ENCODE measurements around the gene PCGF3.
"Not testable (repeated sequence)": the region's sequence is repeated elsewhere in the genome, so short reads cannot be mapped to it uniquely, and the experiment has no call there.

PCGF3 gene

DNA sequence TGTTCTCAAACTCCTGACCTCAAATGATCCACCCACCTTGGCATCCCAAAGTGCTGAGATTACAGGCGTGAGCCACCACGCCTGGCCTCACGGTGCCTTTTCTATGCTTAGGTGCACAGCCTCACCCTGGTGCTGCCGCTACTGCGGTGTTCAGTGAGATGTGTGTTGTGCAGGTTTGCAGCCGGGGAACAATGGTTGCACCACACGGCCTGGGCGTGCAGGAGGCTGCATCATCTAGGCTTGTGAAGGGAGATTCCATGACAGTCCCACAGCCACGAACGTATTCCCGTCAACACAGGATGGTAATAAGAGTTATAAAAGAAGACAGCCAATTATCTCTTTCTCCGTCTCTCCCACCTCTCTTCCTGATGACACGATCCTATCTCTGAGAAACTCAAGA lies 98.3 kb downstream of the PCGF3 start:
- H3K79me2 ChIP-seq (ENCODE audit: low read length): no peaks in the 10 kb centered on the region
- H3K4me1 ChIP-seq (ENCODE audit: low read length): peaks cover 6% of the 10 kb centered on the region
- peaks cover 6% of the 10 kb centered on the region; the same call in 1 of the 2 replicates for H3K27me3 ChIP-seq (ENCODE audit: low read depth, low read length)
- no peak overlapping the region for H3K9ac ChIP-seq (ENCODE audit: low read length)
- H3K27ac ChIP-seq (ENCODE audit: low read length): no peak overlapping the region
- no peak overlapping the region for H3K4me2 ChIP-seq (ENCODE audit: low read length)
- H3K4me3 ChIP-seq (ENCODE audit: low read length): no peak overlapping the region
- no peak overlapping the region for H2AFZ ChIP-seq (ENCODE audit: low read depth, low read length)
- H3K36me3 ChIP-seq (replicated peaks; ENCODE audit: low read depth, low read length): no peaks in the 10 kb centered on the region
- TF ChIP-seq EZH2phosphoT487 (IDR thresholded peaks at IDR 0.05; ENCODE audit: low read depth): no peak
- no peak for TF ChIP-seq CTCF (IDR thresholded peaks at IDR 0.05; ENCODE audit: low read depth, low read length)
- no peaks in the 10 kb centered on the region for H4K20me1 ChIP-seq (ENCODE audit: insufficient read depth, low read length)
- no peaks in the 10 kb centered on the region for H3K9me3 ChIP-seq (ENCODE audit: insufficient read depth, low read length)

DNA sequence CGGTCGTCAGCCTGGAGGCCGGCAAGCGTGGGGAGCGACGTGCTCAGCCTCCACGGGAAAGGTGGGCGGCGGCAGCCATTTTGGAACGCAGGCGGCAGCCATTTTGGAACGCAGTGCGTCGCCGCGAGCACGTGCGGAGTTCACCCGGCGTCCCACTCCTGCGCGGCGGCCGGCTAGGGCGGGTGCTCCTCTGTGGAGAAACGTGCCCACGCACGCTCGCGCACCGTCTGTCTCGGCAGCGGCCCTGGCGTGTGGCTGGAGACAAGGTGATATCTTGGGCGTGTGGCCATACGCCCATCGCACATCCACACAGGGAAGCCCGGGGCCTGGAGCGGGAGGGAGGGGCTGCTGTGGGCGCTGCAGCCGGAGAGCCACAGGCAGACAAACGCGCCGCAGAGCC lies 99.2 kb downstream of the PCGF3 start:
- H3K79me2 ChIP-seq (ENCODE audit: low read length): no peaks in the 10 kb centered on the region
- H3K27me3 ChIP-seq (ENCODE audit: low read depth, low read length): peaks cover 6% of the 10 kb centered on the region; the same call in 1 of the 2 replicates
- H3K36me3 ChIP-seq (replicated peaks; ENCODE audit: low read depth, low read length): no peaks in the 10 kb centered on the region
- TF ChIP-seq CTCF (IDR thresholded peaks at IDR 0.05; ENCODE audit: low read depth, low read length) (no peak), EZH2phosphoT487 (IDR thresholded peaks at IDR 0.05; ENCODE audit: low read depth) (no peak)
- no peak overlapping the region for H3K4me2 ChIP-seq (ENCODE audit: low read length)
- no peak overlapping the region for H3K9ac ChIP-seq (ENCODE audit: low read length)
- no peak overlapping the region for H3K27ac ChIP-seq (ENCODE audit: low read length)
- no peaks in the 10 kb centered on the region for H4K20me1 ChIP-seq (ENCODE audit: insufficient read depth, low read length)
- no peaks in the 10 kb centered on the region for H3K9me3 ChIP-seq (ENCODE audit: insufficient read depth, low read length)
- H2AFZ ChIP-seq (ENCODE audit: low read depth, low read length): no peak overlapping the region
- no peaks in the 10 kb centered on the region for H3K4me1 ChIP-seq (ENCODE audit: low read length)
- no peak overlapping the region for H3K4me3 ChIP-seq (ENCODE audit: low read length)

DNA sequence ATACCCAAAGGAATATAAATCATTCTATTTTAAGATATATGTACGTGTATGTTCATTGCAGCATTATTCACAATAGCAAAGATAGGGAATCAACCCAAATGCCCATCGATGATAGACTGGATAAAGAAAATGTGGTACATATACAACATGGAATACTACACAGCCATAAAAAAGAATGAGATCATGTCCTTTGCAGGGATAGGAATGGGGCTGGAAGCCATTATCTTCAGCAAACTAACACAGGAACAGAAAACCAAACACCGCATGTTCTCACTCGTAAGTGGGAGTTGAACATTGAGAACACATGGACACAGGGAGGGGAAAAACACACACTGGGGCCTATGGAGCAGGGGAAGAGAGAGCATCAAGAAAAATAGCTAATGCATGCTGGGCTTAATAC lies 101.3 kb downstream of the PCGF3 start:
- H3K27ac ChIP-seq (ENCODE audit: low read length); H4K20me1 ChIP-seq (ENCODE audit: insufficient read depth, low read length); H3K4me1 ChIP-seq (ENCODE audit: low read length); H2AFZ ChIP-seq (ENCODE audit: low read depth, low read length); H3K36me3 ChIP-seq (replicated peaks; ENCODE audit: low read depth, low read length); H3K27me3 ChIP-seq (ENCODE audit: low read depth, low read length); H3K9ac ChIP-seq (ENCODE audit: low read length); H3K4me2 ChIP-seq (ENCODE audit: low read length); H3K4me3 ChIP-seq (ENCODE audit: low read length); H3K79me2 ChIP-seq (ENCODE audit: low read length); H3K9me3 ChIP-seq (ENCODE audit: insufficient read depth, low read length): not testable (repeated sequence)

GRCh38 chr4:807792-808191 lies 102.2 kb downstream of the PCGF3 start:
- peaks cover 6% of the 10 kb centered on the region; the same call in 1 of the 2 replicates for H3K27me3 ChIP-seq (ENCODE audit: low read depth, low read length)

More at GRCh38 chr4:807792-808191, 102.2 kb downstream of the PCGF3 start:
- no peak overlapping the region for H3K9ac ChIP-seq (ENCODE audit: low read length)
- H3K4me2 ChIP-seq (ENCODE audit: low read length): no peak overlapping the region
- H3K36me3 ChIP-seq (replicated peaks; ENCODE audit: low read depth, low read length): no peaks in the 10 kb centered on the region
- H4K20me1 ChIP-seq (ENCODE audit: insufficient read depth, low read length): no peaks in the 10 kb centered on the region
- H3K4me3 ChIP-seq (ENCODE audit: low read length): no peak overlapping the region
- no peaks in the 10 kb centered on the region for H3K9me3 ChIP-seq (ENCODE audit: insufficient read depth, low read length)
- no peaks in the 10 kb centered on the region for H3K79me2 ChIP-seq (ENCODE audit: low read length)
- H3K4me1 ChIP-seq (ENCODE audit: low read length): no peaks in the 10 kb centered on the region
- H3K27ac ChIP-seq (ENCODE audit: low read length): no peak overlapping the region
- TF ChIP-seq CTCF (IDR thresholded peaks at IDR 0.05; ENCODE audit: low read depth, low read length): no peak
- TF ChIP-seq EZH2phosphoT487 (IDR thresholded peaks at IDR 0.05; ENCODE audit: low read depth): no peak
- no peak overlapping the region for H2AFZ ChIP-seq (ENCODE audit: low read depth, low read length)

Data from OCI-LY3 (cell line).